ENCODE measurements around the gene DOCK8. TPM values are rescaled to one million over a fixed set of nuclear protein-coding genes. Genes with fewer than 3 reads are reported as not detected.
A peak's percentile ranks its signal among the peaks of the same experiment; 100 is the strongest.

DOCK8 gene
- total RNA-seq, 4 donors from 2014 or later: 11.6 to 46.1 (median 31.8) TPM

DNA sequence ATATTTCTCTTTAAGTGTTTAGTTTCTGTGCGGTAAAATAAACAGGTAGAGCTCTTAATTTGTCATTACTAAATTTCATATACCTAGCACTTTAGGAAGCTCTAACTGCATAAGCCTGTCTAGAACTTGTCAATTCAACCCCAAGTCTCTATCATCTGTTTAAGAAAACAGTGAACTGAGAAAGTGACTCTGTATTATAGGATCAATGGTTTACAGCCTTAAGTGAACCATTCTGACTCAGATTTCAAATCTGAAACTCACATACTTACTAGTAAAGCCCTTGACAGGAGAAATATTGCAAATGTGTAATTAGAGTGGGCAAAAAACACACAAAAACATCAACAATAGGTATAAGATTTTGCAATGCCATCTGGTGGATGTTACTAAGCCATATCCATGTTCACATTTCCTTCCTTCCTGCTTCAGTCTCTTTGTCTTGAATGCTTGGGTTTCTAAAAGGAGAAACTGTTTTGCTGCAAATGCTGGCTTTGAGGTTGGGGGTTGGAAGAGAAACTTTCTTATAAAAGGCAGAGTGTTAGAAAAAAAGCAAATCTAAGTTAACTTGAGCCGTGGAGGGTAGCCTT, 101.8 kb downstream of the DOCK8 start:
- H3K36me3 ChIP-seq: peaks cover 0 to 47% of the 10 kb centered on the region in 2 donors
- no peaks in the 10 kb centered on the region for H3K9me3 ChIP-seq
- no peak for ATAC-seq
- WGBS, 2 donors (ENCODE audit: low coverage in 1 of 2): 54 to 60% methylated on average over 2 of the region's 2 CpGs
- H3K27me3 ChIP-seq: no peaks in the 10 kb centered on the region
- H3K4me3 ChIP-seq: no peak overlapping the region
- no peaks in the 10 kb centered on the region for H3K4me1 ChIP-seq
- H3K27ac ChIP-seq: no peak overlapping the region
- TF ChIP-seq, protein P1, sequence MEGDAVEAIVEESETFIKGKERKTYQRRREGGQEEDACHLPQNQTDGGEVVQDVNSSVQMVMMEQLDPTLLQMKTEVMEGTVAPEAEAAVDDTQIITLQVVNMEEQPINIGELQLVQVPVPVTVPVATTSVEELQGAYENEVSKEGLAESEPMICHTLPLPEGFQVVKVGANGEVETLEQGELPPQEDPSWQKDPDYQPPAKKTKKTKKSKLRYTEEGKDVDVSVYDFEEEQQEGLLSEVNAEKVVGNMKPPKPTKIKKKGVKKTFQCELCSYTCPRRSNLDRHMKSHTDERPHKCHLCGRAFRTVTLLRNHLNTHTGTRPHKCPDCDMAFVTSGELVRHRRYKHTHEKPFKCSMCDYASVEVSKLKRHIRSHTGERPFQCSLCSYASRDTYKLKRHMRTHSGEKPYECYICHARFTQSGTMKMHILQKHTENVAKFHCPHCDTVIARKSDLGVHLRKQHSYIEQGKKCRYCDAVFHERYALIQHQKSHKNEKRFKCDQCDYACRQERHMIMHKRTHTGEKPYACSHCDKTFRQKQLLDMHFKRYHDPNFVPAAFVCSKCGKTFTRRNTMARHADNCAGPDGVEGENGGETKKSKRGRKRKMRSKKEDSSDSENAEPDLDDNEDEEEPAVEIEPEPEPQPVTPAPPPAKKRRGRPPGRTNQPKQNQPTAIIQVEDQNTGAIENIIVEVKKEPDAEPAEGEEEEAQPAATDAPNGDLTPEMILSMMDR (IDR thresholded peaks at IDR 0.05): peak in 1 of 4 experiments; percentile 26
- no peak for TF ChIP-seq POLR2AphosphoS5 (IDR thresholded peaks at IDR 0.05)

DNA sequence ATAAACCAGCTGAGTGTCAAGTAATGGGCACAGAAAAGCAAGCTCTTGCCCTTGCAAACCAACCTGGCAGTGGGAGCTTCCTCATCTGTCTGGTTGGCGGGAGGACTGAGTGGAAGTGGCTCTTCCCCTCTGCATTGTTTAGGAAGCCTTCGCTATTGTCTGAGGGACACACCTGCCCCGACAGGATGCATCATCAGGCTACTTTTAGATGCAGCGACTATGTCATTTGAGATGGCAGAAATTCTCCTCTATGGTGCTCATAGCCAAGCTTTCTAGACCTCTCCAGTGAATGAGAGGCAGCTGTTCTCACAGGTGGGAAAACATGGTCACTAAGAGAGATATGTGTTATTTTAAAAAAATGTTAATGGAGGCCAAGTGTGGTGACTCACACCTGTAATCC, 104.0 kb downstream of the DOCK8 start:
- 75% methylated on average over 1 of the region's 4 CpGs; no CpG with 5 or more reads in 1 of the 2 donors for WGBS, 2 donors (ENCODE audit: low coverage in 1 of 2)
- H3K27me3 ChIP-seq: no peaks in the 10 kb centered on the region
- no peak overlapping the region for H3K4me3 ChIP-seq
- H3K9me3 ChIP-seq: no peaks in the 10 kb centered on the region
- no peak for TF ChIP-seq EP300 (IDR thresholded peaks at IDR 0.05)
- TF ChIP-seq, protein P1 (IDR thresholded peaks at IDR 0.05): no peak
- no peak for TF ChIP-seq POLR2AphosphoS5 (IDR thresholded peaks at IDR 0.05)
- TF ChIP-seq POLR2A (IDR thresholded peaks at IDR 0.05): no peak
- no peaks in the 10 kb centered on the region for H3K4me1 ChIP-seq
- ATAC-seq: no peak
- peaks cover 0 to 25% of the 10 kb centered on the region in 2 donors for H3K36me3 ChIP-seq
- H3K27ac ChIP-seq: no peak overlapping the region

DNA sequence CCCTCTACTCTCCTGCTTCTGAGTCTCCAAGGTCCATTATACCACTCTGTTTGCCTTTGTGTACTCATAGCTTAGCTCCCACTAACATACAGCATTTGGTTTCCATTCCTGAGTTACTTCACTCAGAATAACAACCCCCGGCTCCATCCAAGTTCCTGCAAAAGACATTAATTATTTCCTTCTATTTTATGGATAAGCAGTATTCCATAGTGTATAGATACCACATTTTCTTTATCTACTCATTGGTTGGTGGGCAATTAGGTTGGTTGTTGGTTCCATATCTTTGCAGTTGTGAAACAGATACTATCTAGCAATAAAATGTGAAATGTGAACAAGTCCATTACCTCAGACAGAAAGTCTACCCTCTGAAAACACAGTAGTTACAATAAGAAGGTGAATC, 110.3 kb downstream of the DOCK8 start:
- H3K27me3 ChIP-seq: no peaks in the 10 kb centered on the region
- H3K9me3 ChIP-seq: no peaks in the 10 kb centered on the region
- WGBS, 2 donors (ENCODE audit: low coverage in 1 of 2): 100% methylated on average over 1 of the region's 1 CpG; no CpG with 5 or more reads in 1 of the 2 donors
- H3K4me3 ChIP-seq: no peak overlapping the region
- H3K4me1 ChIP-seq: no peaks in the 10 kb centered on the region
- no peak overlapping the region for H3K27ac ChIP-seq
- ATAC-seq: no peak
- no peak for TF ChIP-seq POLR2AphosphoS5 (IDR thresholded peaks at IDR 0.05)
- TF ChIP-seq EP300 (IDR thresholded peaks at IDR 0.05): no peak
- H3K36me3 ChIP-seq: peaks cover 0 to 20% of the 10 kb centered on the region in 2 donors

DNA sequence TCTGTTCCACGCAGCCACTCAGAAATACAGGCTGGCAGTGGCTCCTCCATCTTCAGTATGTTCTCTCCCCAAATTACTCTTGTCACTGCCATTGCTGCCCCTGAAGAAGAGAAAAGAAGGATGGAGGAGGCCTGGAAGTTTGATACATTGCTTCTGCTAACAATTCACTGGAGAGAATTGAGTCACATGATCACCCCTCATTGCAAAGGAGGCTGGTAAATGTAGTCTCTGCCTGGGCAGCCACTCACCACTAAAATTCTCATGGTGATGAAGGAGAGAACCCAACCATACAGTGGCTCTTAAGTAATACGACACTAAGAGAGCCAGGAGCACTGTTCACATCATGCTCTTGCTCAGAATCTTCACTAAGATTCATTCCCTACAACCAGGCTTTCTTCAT, 112.0 kb downstream of the DOCK8 start:
- TF ChIP-seq, protein P1 (IDR thresholded peaks at IDR 0.05): no peak
- TF ChIP-seq POLR2A (IDR thresholded peaks at IDR 0.05) (no peak), POLR2AphosphoS5 (IDR thresholded peaks at IDR 0.05) (no peak)
- Histone ChIP-seq H3K4me3 (no peak overlapping the region), H3K9me3 (no peaks in the 10 kb centered on the region), H3K36me3 (peaks cover 0 to 36% of the 10 kb centered on the region in 2 donors), H3K27me3 (no peaks in the 10 kb centered on the region), H3K4me1 (no peaks in the 10 kb centered on the region), H3K27ac (no peak overlapping the region)
- 71 to 83% methylated on average over 1 of the region's 2 CpGs for WGBS, 2 donors (ENCODE audit: low coverage in 1 of 2)
- no peak for ATAC-seq

DNA sequence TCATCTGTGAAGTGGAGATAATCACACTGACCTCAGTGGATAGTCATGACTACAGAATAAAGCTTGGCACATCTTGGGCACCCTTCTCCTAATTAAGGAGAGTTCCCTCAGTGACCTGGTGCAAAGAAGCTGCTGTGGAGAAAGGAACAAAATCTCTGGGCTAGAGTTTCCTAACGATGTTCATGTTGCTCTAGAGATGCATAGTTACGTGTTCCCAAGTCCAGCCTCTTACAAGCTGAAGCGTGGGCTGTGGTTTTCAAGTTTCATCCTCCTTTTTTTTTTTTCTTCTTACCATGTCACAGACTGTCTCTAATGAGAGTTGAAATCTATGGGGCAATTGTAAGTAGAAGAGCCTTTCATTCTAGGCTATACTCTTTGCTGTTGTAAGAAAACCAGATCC, 113.8 kb downstream of the DOCK8 start:
- peaks cover 0 to 50% of the 10 kb centered on the region in 2 donors for H3K36me3 ChIP-seq
- no peak for ATAC-seq

More for the DNA sequence above, 113.8 kb downstream of the DOCK8 start:
- no peak overlapping the region for H3K27ac ChIP-seq
- H3K4me3 ChIP-seq: no peak overlapping the region
- TF ChIP-seq POLR2AphosphoS5 (IDR thresholded peaks at IDR 0.05): no peak
- TF ChIP-seq, protein P1 (IDR thresholded peaks at IDR 0.05): no peak
- TF ChIP-seq POLR2A (IDR thresholded peaks at IDR 0.05): no peak
- TF ChIP-seq EP300 (IDR thresholded peaks at IDR 0.05): no peak
- H3K4me1 ChIP-seq: no peaks in the 10 kb centered on the region
- 59 to 62% methylated on average over 3 of the region's 3 CpGs for WGBS, 2 donors (ENCODE audit: low coverage in 1 of 2)
- H3K9me3 ChIP-seq: no peaks in the 10 kb centered on the region
- H3K27me3 ChIP-seq: no peaks in the 10 kb centered on the region
